ENCODE measurements around the gene LIX1. TPM values are rescaled to one million over a fixed set of nuclear protein-coding genes. Genes with fewer than 3 reads are reported as not detected.

LIX1 gene
- total and polyA plus RNA-seq, 2 of the 13 experiments (the other 11 are each of a cell fraction or from before 2014, with no cell fraction given) = not detected

- peak; percentile 78 for TF ChIP-seq IKZF4 (CRISPR knock-in tag; IDR thresholded peaks at IDR 0.05; ENCODE audit: borderline replicate concordance, low read depth, not compliant biosample characterization)
- no peak for TF ChIP-seq HNRNPUL1 (IDR thresholded peaks at IDR 0.05; ENCODE audit: low read depth, low read length)
- TF ChIP-seq PCBP1 (IDR thresholded peaks at IDR 0.05; ENCODE audit: borderline replicate concordance, low read depth, low read length) = no peak
- no peak for TF ChIP-seq FOXA1 (IDR thresholded peaks at IDR 0.05)
- no peak for TF ChIP-seq FOXA1 (CRISPR knock-in tag; IDR thresholded peaks at IDR 0.05)
- TF ChIP-seq ZC3H4 (CRISPR knock-in tag; IDR thresholded peaks at IDR 0.05; ENCODE audit: borderline replicate concordance) = no peak
- TF ChIP-seq SP5 (CRISPR knock-in tag; IDR thresholded peaks at IDR 0.05; ENCODE audit: borderline replicate concordance, low read depth) = no peak; the same call in 1 of the 2 replicates
- peak; percentile 68; the same call in 1 of the 2 replicates for TF ChIP-seq ZBTB38 (CRISPR knock-in tag; IDR thresholded peaks at IDR 0.05)
- 0 out of 2 replicates have a peak, but pooled peaks have one; percentile 45 for TF ChIP-seq ZNF761 (CRISPR knock-in tag; conservative IDR thresholded peaks at IDR 0.05)
- no peak for TF ChIP-seq ZNF703 (CRISPR knock-in tag; IDR thresholded peaks at IDR 0.05; ENCODE audit: borderline replicate concordance)
- TF ChIP-seq POLR2AphosphoS5 (IDR thresholded peaks at IDR 0.05; ENCODE audit: low read depth, low read length) = peak; percentile 74
- no peak for TF ChIP-seq ZNF10 (CRISPR knock-in tag; IDR thresholded peaks at IDR 0.05; ENCODE audit: borderline replicate concordance, low read depth)
- no peak for TF ChIP-seq ZFP62 (CRISPR knock-in tag; IDR thresholded peaks at IDR 0.05)
- no peak for TF ChIP-seq MTA3 (CRISPR knock-in tag; IDR thresholded peaks at IDR 0.05)
- peak; percentile 19; the same call in 1 of the 2 replicates for TF ChIP-seq FOXK2 (IDR thresholded peaks at IDR 0.05)
- no peak for TF ChIP-seq TMF1 (CRISPR knock-in tag; IDR thresholded peaks at IDR 0.05; ENCODE audit: low read depth)
- peak; percentile 52; the same call in 1 of the 2 replicates for TF ChIP-seq HOMEZ (CRISPR knock-in tag; IDR thresholded peaks at IDR 0.05; ENCODE audit: low read depth)
- TF ChIP-seq ARNT2 (CRISPR knock-in tag; IDR thresholded peaks at IDR 0.05; ENCODE audit: low read depth) = peak; percentile 57; the same call in 1 of the 2 replicates
- no peak for TF ChIP-seq MTF2 (CRISPR knock-in tag; IDR thresholded peaks at IDR 0.05; ENCODE audit: borderline replicate concordance)
- TF ChIP-seq ZNF775 (CRISPR knock-in tag; IDR thresholded peaks at IDR 0.05; ENCODE audit: borderline replicate concordance) = no peak
- TF ChIP-seq RARA (CRISPR knock-in tag; IDR thresholded peaks at IDR 0.05) = peak; percentile 50
- TF ChIP-seq REXO4 (CRISPR knock-in tag; IDR thresholded peaks at IDR 0.05; ENCODE audit: borderline replicate concordance) = no peak
- 0 out of 2 replicates have a peak, but pooled peaks have one; percentile 69 for TF ChIP-seq SATB2 (CRISPR knock-in tag; IDR thresholded peaks at IDR 0.05)
- TF ChIP-seq SP4 (CRISPR knock-in tag; IDR thresholded peaks at IDR 0.05) = peak; percentile 44; the same call in 1 of the 2 replicates
- 0 out of 2 replicates have a peak, but pooled peaks have one; percentile 56 for TF ChIP-seq ZNF704 (CRISPR knock-in tag; IDR thresholded peaks at IDR 0.05; ENCODE audit: borderline replicate concordance)
- TF ChIP-seq ZNF713 (CRISPR knock-in tag; IDR thresholded peaks at IDR 0.05) = no peak
These were observed 40.9 kb upstream of the LIX1 start, which contains the start of gene RIOK2 (continued) for GRCh38 chr5:97183100-97183929.
